Measurements from ENCODE around the gene ZNF669.

Gene ZNF669

DNA sequence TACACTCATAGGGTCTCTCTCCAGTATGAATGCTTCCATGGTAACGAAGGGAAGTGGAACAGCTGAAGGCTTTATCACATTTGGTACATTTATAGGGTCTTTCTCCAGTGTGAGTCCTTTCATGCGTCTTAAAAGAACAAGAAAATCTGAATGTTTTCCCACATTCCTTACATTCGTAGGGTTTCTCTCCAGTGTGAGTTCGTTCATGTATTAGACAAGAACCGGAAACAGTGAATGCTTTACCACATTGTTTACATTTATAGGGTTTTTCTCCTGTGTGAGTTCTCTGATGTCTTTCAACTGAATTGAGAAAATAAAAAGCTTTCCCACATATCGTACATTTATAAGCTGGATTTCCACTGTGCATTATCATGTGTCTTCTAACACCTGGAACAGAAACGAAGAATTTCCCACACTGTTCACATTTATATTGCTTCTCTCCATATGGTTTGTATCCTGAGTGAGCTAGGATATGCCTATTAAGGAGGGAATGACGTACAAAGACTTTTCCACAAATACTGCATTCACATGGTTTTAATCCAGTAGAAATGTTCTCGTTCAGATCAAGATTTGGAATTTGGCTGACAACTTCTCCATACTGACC is 3.4 kb downstream of the ZNF669 start:
- no peak for DNase-seq (ENCODE audit: extremely low spot score)
- TF ChIP-seq ELF4 (IDR thresholded peaks at IDR 0.05) (no peak), LEF1 (IDR thresholded peaks at IDR 0.05; ENCODE audit: borderline replicate concordance) (no peak), ARNT (IDR thresholded peaks at IDR 0.05) (no peak), ZNF384 (IDR thresholded peaks at IDR 0.05) (no peak), FOXM1 (IDR thresholded peaks at IDR 0.05; ENCODE audit: borderline replicate concordance) (no peak), CTBP1 (IDR thresholded peaks at IDR 0.05; ENCODE audit: borderline replicate concordance) (no peak), SUZ12 (IDR thresholded peaks at IDR 0.05) (no peak), TARDBP (IDR thresholded peaks at IDR 0.05) (no peak), HDGF (IDR thresholded peaks at IDR 0.05; ENCODE audit: borderline replicate concordance) (no peak), NFRKB (IDR thresholded peaks at IDR 0.05) (no peak), SP1 (IDR thresholded peaks at IDR 0.05) (no peak), FOXK2 (IDR thresholded peaks at IDR 0.05) (no peak), BHLHE40 (IDR thresholded peaks at IDR 0.05; ENCODE audit: borderline replicate concordance) (no peak), L3MBTL2 (conservative IDR thresholded peaks at IDR 0.05) (no peak), FOXA1 (IDR thresholded peaks at IDR 0.05) (no peak)
- TF ChIP-seq, protein P1, sequence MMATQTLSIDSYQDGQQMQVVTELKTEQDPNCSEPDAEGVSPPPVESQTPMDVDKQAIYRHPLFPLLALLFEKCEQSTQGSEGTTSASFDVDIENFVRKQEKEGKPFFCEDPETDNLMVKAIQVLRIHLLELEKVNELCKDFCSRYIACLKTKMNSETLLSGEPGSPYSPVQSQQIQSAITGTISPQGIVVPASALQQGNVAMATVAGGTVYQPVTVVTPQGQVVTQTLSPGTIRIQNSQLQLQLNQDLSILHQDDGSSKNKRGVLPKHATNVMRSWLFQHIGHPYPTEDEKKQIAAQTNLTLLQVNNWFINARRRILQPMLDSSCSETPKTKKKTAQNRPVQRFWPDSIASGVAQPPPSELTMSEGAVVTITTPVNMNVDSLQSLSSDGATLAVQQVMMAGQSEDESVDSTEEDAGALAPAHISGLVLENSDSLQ (IDR thresholded peaks at IDR 0.05), result no peak
- CTCF ChIA-PET, result no interaction called here
- POLR2A ChIA-PET, result no interaction called here

GRCh38 chr1:247096958-247097357 is 7.2 kb downstream of the ZNF669 start:
- POLR2A ChIA-PET, result no interaction called here
- TF ChIP-seq FOXA1 (IDR thresholded peaks at IDR 0.05), result no peak
- CTCF ChIA-PET, result no interaction called here
- no peak for DNase-seq (ENCODE audit: extremely low spot score)

GRCh38 chr1:247096544-247096943 is 7.6 kb downstream of the ZNF669 start:
- no peak for DNase-seq (ENCODE audit: extremely low spot score)
- CTCF ChIA-PET, result no interaction called here
- POLR2A ChIA-PET, result no interaction called here
- TF ChIP-seq SUZ12 (IDR thresholded peaks at IDR 0.05) (no peak), FOXK2 (IDR thresholded peaks at IDR 0.05) (no peak), FOXM1 (IDR thresholded peaks at IDR 0.05; ENCODE audit: borderline replicate concordance) (no peak), CTBP1 (IDR thresholded peaks at IDR 0.05; ENCODE audit: borderline replicate concordance) (no peak)
- TF ChIP-seq, protein P1 (IDR thresholded peaks at IDR 0.05), result no peak

- TF ChIP-seq CTBP1 (IDR thresholded peaks at IDR 0.05; ENCODE audit: borderline replicate concordance), result no peak
- no peak for TF ChIP-seq ARNT (IDR thresholded peaks at IDR 0.05)
- TF ChIP-seq FOXK2 (IDR thresholded peaks at IDR 0.05), result no peak
- no peak for TF ChIP-seq TARDBP (IDR thresholded peaks at IDR 0.05)
- TF ChIP-seq NFRKB (IDR thresholded peaks at IDR 0.05), result no peak
- ChIA-PET POLR2A (no interaction called here), CTCF (no interaction called here)
- DNase-seq (ENCODE audit: extremely low spot score), result no peak
These were observed 8.0 kb downstream of the ZNF669 start for GRCh38 chr1:247096112-247096511.

DNA sequence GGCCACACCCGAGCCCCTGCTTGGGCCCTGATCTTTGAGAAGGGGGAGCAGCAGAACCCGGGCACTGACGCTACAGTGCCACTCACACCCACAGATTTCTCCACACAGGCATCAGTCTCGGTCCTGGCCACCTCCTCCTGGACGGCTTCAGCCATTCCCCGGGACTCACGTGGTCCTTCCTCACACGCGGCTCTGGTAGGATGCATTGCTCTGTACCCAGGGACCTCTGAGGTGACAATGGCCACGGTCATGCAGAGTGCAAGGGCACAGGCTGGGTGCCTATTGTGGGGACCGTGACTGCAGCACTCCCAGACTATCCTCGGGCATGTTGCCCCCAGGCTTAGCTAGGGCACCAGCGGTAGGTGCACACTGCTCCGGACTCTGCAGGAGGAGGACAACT is 13.7 kb downstream of the ZNF669 start:
- ChIA-PET CTCF (no interaction called here), POLR2A (no interaction called here)
- DNase-seq (ENCODE audit: extremely low spot score), result no peak
- TF ChIP-seq SUZ12 (IDR thresholded peaks at IDR 0.05) (no peak), FOXA1 (IDR thresholded peaks at IDR 0.05) (no peak), SP1 (IDR thresholded peaks at IDR 0.05) (no peak), L3MBTL2 (conservative IDR thresholded peaks at IDR 0.05) (no peak), ZNF384 (IDR thresholded peaks at IDR 0.05) (no peak), ELF4 (IDR thresholded peaks at IDR 0.05) (no peak), LEF1 (IDR thresholded peaks at IDR 0.05; ENCODE audit: borderline replicate concordance) (no peak), NFRKB (IDR thresholded peaks at IDR 0.05) (no peak), BHLHE40 (IDR thresholded peaks at IDR 0.05; ENCODE audit: borderline replicate concordance) (no peak), HDGF (IDR thresholded peaks at IDR 0.05; ENCODE audit: borderline replicate concordance) (no peak)
- TF ChIP-seq, protein P1 (IDR thresholded peaks at IDR 0.05), result no peak

DNA sequence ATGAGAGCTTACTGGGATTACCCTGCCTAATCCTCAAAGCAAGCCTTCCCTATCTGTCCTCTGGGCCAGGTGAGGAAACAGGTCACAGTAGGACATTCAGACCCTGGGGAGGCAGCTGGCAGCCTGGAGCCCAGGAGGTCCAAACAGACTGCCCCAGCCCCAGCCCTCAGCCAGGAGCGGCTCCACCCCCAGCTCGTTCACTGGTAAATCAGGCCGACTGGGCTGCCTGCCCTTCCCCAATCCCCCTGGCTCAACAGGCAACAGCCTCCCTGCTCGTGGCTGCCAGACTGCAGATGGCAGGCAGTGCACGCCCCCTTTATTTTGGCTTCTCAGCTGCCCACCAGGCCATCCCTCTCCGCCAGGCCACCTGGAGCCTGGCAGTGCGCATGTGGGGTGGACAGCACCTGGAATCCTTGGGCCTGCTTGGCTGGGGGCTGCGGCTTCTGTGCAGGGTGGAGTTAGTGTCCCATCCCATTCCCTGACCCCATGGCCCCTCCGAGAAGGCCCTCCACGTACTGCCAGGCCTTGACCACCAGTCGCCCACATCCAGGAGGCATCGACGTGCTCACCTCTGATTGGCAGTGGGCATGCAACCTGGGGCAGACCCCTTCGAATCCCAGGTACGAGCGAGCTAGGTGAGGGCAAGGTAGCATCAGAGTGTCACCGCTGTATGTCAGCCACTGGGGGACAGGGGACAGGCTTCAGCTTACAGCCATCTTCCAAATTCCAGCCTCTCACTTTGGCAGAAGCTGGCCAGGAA is 14.4 kb downstream of the ZNF669 start:
- ChIA-PET POLR2A (no interaction called here), CTCF (no interaction called here)
- no peak for DNase-seq (ENCODE audit: extremely low spot score)
- TF ChIP-seq ELF4 (IDR thresholded peaks at IDR 0.05), result no peak
- no peak for TF ChIP-seq FOXM1 (IDR thresholded peaks at IDR 0.05; ENCODE audit: borderline replicate concordance)
- no peak for TF ChIP-seq CTBP1 (IDR thresholded peaks at IDR 0.05; ENCODE audit: borderline replicate concordance)
- TF ChIP-seq SUZ12 (IDR thresholded peaks at IDR 0.05), result no peak
- TF ChIP-seq, protein P1 (IDR thresholded peaks at IDR 0.05), result no peak
- no peak for TF ChIP-seq HDGF (IDR thresholded peaks at IDR 0.05; ENCODE audit: borderline replicate concordance)
- TF ChIP-seq L3MBTL2 (conservative IDR thresholded peaks at IDR 0.05), result no peak
- no peak for TF ChIP-seq FOXA1 (IDR thresholded peaks at IDR 0.05)
- no peak for TF ChIP-seq SP1 (IDR thresholded peaks at IDR 0.05)
- TF ChIP-seq ARNT (IDR thresholded peaks at IDR 0.05), result no peak
- TF ChIP-seq TARDBP (IDR thresholded peaks at IDR 0.05), result no peak
- no peak for TF ChIP-seq ZNF384 (IDR thresholded peaks at IDR 0.05)
- TF ChIP-seq LEF1 (IDR thresholded peaks at IDR 0.05; ENCODE audit: borderline replicate concordance), result no peak
- no peak for TF ChIP-seq BHLHE40 (IDR thresholded peaks at IDR 0.05; ENCODE audit: borderline replicate concordance)
- TF ChIP-seq NFRKB (IDR thresholded peaks at IDR 0.05), result no peak
- no peak for TF ChIP-seq FOXK2 (IDR thresholded peaks at IDR 0.05)
